GM21576 (cell line): ENCODE data around the gene ABCG2.

Experiments
- ATAC-seq: cut with Tn5 transposase; IDR thresholded peaks from one replicate; pipeline ENCODE4 v1.9.1; 2021; ENCODE audit warnings: mild to moderate bottlenecking, moderate library complexity; ENCODE audit not compliant: unreplicated experiment

ABCG2 gene

DNA sequence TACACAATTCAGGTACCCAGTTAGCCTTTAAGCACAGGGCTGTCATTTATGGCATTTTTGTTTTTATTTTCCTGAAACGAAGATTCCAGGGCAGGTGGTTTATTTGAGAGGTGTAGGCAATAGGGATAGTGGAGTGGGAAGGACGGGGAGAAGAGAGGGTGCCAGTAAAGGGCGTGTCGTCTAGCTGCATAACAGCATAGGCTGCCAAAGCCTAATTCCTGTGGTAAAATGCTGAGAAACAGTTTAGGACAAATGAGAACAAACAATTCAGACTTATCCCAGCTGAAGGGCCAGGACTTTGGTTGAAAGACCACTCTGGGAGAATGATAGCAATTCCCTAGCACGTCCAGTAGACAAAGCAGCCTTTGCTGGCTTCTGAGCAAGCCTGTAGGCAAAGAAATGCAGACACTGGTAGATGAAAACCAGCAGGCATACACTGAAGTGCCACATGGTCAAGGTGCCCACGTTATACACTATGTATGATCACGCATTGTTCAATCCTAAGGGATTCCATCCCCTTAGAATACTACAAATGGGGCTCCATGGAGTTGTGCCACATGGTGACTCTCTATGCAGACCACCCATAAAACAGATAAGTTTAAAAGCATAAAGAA is 80.4 kb downstream of the ABCG2 start:
- ATAC-seq = no peak

DNA sequence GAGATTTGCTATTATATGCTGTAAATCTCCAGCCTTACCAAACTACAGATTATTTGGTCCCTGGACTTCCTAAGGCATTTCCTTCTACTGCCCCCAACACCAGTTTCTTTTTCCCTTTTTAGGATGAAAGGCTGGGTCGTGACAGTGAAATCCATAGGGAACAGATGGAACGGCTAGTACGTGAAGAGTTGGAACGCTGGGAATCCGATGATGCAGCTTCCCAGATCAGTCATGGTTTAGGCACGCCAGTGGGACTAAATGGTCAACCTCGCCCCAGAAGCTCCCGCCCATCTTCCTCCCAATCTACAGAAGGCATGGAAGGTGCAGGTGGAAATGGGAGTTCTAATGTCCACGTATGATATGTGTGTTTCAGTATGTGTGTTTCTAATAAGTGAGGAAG is 83.1 kb downstream of the ABCG2 start:
- ATAC-seq = no peak

DNA sequence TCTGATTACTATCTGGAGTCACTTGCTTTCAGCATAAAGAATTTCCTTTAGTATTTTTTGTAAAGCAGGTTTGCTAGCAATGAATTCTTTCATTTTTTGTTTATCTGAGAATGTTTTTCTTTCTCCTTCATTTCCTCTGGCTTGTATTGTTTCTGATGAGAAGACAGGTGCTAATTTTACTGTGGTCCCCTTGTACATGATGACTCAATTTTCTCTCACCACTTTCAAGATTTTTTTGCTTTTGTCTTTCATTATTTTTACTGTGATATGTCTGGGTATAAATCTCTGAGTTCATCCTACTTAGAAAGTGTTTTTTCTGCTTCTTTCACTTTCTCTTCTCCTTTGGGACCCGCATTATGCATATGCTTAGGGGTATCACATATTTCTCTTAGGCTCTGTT is 88.4 kb downstream of the ABCG2 start:
- no peak for ATAC-seq

DNA sequence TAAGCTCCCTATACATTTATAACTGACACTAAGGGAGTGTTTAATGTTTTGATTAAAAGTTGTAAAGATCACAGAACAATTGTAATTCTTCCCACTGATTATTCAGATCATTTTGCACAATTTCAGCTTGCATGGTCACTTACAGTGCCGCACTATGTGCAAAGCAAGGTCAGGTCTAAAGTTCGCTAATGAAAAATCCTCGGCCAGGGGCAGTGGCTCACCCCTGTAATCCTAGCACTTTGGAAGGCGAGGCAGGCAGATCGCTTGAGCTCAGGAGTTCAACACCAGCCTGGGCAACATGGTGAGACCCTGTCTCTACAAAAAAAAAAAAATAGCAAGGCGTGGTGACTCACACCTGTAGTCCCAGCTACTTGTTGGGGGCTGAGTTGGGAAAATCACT is 94.0 kb downstream of the ABCG2 start:
- ATAC-seq = no peak

DNA sequence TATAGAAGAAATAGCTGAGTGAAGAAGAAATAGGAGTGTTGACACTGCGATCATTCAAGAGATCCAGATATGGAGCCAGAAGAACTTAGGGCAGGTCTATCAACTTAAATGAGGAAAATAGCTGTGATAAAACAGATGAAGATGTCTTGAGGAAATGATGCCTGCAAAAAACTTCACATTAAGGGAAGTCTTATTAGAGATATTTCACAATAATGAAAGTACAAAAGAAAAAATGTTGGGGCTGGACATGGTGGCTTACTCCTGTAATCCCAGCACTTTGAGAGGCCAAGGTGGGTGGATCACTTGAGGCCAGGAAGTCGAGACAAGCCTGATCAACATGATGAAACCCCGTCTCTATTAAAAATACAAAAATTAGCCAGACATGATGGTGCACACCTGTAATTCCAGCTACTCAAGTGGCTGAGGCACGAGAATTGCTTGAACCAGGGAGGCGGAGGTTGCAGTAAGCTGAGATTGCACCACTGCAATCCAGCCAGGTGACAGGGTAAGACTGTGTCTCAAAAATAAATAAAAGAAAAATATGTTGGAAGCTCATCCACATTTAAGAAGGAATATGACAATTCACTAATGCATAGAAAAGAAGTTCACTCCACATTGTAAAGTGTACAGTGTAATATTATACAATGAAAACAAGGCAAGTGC is 94.7 kb downstream of the ABCG2 start:
- no peak for ATAC-seq

DNA sequence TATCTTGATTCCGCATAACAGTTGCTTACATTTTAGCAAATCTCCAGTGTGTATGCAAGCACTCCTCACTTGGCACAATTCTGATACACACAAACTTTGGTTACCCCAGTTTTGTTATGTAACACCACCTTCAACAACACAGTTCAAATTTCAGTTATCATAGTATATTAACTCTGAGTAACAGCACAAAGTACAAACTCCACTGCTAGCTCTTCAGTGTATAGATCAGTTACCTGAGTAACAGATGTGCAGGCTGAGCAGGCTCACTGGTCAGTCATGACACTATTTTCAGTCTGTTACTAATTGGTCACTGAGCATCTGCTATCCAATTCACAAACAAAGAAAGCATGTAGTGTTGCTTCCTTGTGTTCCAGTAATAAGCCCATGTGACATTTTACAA is 95.6 kb downstream of the ABCG2 start:
- ATAC-seq = no peak

DNA sequence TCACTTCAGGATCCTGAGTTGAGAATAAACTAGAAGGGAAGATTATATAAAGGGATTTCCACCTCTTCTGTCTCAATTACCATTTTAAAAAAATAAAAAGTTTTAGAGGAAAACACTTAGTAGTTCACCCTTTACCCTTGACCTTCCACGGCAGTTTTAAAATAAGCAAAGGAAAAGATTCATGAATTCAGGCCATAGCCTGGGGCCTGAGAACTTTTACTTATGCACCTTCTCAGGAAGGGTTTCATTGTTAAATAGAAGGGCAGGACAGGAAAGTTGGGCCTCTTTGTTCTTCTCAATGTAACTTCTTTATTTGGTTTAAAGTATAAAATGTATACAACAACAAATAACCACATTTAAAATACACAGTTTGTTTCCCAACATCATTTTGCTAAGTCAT is 96.1 kb downstream of the ABCG2 start:
- no peak for ATAC-seq

DNA sequence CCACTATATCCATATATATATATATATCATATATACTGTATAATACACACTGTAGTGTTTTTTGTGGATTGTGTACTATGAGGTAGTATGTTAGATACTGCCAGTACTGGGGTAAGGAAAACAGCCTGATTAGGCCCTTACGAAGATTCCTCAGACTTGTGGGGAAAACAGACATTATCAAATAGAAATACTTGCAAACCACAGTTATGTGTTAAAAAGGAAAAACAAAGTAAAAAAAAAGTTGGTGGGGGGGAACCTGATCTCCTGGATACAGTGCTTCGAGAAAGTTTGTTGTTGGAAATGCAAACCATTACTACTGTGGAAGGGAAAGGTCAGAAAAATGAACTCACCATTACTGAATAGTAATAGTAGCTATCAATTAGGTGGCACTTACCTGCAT is 98.0 kb downstream of the ABCG2 start:
- ATAC-seq = no peak

DNA sequence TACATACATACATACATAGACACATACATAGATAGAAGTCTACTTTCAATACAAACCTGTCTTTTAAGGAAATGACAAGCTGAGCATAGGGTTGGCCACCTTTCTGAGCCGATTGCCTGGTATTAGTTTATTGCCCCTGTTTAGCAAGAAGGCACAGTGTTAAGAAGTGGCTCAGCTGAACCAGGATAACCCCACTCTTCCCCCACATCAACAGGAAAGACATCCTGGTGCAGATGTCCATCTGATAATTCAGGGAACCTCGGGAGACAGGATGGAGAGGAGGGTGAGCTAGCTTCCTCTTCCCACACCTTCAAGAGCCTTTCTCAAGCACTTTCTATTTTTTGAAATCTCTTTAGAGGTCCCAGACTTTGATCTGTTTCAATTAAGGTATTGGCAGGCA is 98.7 kb downstream of the ABCG2 start:
- ATAC-seq = no peak

DNA sequence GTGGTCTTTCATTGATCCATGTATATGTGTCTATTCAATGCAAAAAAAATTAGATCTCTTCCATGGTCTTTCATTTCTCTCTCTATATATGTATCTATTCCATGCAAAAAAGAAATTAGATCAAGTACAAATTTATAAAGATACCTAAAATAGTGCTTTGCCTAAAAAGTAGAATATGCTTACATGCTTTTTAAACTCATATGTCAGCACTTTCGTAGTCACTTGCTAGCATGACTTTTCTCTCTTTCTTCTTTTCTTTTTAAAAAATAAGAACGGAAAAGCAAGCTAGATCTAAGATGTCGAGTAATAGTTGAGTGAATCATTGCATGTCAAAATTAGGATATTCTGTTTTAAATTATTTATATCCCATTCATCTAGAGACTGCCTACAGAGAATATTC is 100.1 kb downstream of the ABCG2 start:
- ATAC-seq = no peak

DNA sequence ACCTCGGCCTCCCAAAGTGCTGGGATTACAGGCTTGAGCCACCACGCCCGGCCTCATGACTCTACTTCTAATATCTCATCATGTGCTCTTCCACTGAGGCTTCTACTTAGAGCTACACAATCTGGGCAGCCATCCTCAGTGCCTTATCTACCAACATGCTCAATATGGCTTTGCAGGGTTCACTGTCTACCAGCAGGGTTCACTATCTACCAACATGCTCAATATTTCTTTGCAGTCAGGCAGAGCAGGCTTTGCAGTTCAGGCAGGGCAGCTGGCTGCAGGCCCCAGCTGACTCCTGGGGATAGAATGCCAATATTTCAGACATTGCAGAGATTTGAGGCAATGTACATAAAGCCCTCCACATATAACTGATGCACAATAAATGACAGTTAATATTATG is 103.5 kb downstream of the ABCG2 start:
- peak; percentile 58 for ATAC-seq

DNA sequence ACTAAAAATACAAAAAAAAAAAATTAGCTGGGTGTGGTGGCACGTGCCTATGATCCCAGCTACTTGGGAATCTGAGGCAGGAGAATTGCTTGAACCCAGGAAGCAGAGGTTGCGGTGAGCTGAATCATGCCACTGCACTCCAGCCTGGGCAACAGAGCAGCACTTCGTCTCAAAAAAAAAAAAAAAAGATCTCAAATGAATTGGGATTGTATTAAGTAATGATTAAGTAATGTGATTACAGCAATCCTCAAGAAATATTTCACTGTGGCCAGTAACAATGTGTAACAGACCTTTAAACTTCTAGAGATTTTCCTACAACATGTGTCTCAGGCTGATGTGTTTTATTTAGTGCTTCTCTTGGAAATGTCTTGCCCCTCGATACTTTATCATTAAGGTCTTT is 104.2 kb downstream of the ABCG2 start:
- ATAC-seq = no peak

DNA sequence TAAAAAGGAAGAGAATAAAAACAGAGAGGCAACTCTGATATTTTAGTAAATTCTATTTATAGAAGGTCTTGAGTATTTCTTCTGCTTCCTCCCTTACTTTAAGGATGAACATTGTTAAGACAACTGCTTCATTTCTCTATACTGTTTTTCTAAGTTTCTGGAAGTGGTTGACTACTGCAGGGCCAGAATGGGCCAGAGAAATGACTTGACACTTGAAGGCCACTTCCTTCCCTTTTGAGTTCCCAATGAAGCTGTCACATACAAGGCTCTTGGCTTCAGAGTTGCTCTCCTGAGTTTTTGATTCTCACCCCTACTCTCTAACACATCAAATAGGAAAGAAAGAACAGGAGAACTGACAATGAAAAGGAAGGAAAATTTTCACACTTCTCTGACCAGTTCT is 113.4 kb downstream of the ABCG2 start:
- no peak for ATAC-seq

DNA sequence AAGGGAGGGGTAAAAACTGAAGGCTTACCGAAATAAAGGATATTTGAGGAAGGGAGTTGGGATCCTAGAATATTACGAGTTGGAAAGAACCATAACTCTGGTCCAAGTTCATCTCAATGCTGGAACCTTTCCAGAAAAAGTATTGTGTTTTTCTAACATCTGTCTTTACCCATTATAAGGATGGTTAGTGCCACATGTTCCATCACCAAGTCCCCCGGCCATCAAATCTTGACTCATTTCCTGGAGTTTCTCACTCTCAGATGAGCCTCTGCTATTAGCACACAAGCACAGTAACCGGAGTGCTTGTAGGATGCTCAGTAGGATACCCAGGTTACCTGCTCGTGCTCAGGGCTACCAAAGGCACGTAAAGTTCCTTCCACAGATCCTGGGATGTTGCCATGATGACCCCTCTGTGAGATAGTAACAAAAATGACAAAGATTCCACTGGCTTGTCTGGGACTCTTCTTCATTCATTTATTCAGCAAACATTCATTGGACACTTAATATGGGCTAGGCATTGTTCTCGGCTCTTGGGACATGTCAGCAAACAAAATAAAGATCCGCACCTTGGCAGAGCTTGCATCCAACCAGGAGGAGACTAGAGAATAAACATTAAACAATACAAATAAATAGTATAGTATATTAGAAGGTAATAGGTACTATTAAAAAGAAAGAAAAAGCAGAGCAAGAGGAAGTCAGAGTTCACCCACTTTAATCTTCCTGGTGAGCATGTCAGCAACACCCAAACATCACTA is 114.7 kb downstream of the ABCG2 start:
- ATAC-seq = no peak

DNA sequence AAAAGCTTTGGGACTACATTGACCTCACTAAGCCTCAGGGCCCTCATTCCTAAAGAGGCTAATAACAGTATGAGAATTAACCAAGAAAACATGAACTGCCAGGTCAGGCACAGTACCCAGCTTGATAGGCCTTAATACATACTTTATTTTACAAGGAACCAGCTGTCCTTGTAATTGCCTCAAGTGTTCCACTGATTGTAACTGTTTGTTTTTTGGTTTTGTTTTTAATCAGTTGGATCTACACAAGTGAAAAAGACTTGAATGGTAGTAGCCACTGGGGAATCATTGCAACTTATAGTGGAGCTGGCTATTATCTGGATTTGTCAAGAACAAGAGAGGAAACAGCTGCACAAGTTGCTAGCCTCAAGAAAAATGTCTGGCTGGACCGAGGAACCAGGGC is 115.4 kb downstream of the ABCG2 start:
- ATAC-seq = no peak

DNA sequence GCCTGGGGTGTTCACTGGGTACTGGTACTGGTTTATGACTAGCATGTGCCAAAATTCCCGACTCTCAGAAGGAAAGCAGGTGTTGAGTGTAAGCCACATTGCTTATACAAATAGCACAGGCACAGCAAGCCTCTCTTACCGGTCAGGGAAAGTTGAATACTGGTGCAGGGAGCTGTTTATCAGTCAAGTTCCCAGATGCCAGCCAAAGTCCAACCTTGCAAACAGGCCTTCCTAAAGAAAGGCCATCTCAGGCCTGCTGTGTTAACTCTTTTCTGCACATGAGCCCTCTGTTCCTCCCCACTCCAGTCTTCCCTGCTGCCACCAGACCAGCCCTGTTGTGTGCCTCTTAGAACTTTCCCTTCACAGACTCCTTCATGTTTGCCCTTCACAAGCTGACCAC is 116.8 kb downstream of the ABCG2 start:
- no peak for ATAC-seq

DNA sequence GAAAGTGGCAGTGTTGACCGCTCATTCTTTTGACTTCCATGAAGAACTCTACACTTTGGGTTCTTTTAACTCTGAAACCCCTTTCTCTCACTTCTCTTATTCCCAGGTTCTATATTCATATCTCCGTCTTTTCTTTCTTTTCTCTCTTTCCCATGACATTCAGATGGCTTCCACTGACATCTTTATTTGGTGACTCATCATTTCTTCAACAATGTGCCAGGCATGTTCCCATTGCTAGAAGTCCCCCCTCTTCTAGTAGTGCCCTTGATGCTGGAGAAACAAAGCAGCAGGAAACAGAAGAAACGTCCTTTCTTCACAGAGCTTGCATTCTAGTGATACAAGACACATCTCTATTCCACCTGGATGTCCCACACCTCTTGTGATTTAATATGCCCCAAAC is 117.7 kb downstream of the ABCG2 start:
- no peak for ATAC-seq
